HUES6 (cell line): ENCODE results near the gene LRRC14B.
"Not testable (repeated sequence)": the region's sequence is repeated elsewhere in the genome, so short reads cannot be mapped to it uniquely, and the experiment has no call there.

ENCODE experiments used
- H3K27ac ChIP-seq: 2 replicates; pipeline ENCODE4 v1.7.0; 2013; ENCODE audit warnings: low read depth, mild to moderate bottlenecking, low read length, inconsistent platforms
- H3K27me3 ChIP-seq: 2 replicates; pipeline ENCODE4 v1.6.1; 2013; ENCODE audit warnings: low read length; ENCODE audit not compliant: control insufficient read depth, insufficient read depth
- H3K36me3 ChIP-seq: 2 replicates; pipeline ENCODE4 v1.6.1; 2013; ENCODE audit warnings: low read length; ENCODE audit not compliant: control insufficient read depth, insufficient read depth
- H3K4me1 ChIP-seq: 2 replicates; pipeline ENCODE4 v1.6.1; 2013; ENCODE audit warnings: low read length; ENCODE audit not compliant: control insufficient read depth, insufficient read depth
- H3K4me3 ChIP-seq: 2 replicates; pipeline ENCODE4 v1.5.1; 2013; ENCODE audit warnings: low read depth, low read length
- H3K9ac ChIP-seq: one replicate; pipeline ENCODE4 v1.6.1; 2013; ENCODE audit warnings: mild to moderate bottlenecking, low read length
- H3K9me3 ChIP-seq: 2 replicates; pipeline ENCODE4 v1.6.1; 2013; ENCODE audit warnings: low read depth, low read length; ENCODE audit not compliant: control insufficient read depth, insufficient read depth

Gene LRRC14B

GRCh38 chr5:203246-203930, 12.1 kb downstream of the LRRC14B start:
- Histone ChIP-seq H3K4me3 (no peak overlapping the region), H3K36me3 (peaks cover 26% of the 10 kb centered on the region), H3K4me1 (peaks cover 14% of the 10 kb centered on the region), H3K9me3 (no peaks in the 10 kb centered on the region), H3K27me3 (no peaks in the 10 kb centered on the region), H3K27ac (no peak overlapping the region), H3K9ac (no peak overlapping the region)

GRCh38 chr5:204001-204400, 12.7 kb downstream of the LRRC14B start:
- Histone ChIP-seq H3K4me3 (no peak overlapping the region), H3K27ac (no peak overlapping the region), H3K9ac (no peak overlapping the region), H3K4me1 (peaks cover 14% of the 10 kb centered on the region), H3K36me3 (peaks cover 26% of the 10 kb centered on the region), H3K9me3 (no peaks in the 10 kb centered on the region), H3K27me3 (no peaks in the 10 kb centered on the region)

GRCh38 chr5:204462-204861, 13.2 kb downstream of the LRRC14B start:
- Histone ChIP-seq H3K9ac (no peak overlapping the region), H3K27ac (no peak overlapping the region), H3K4me1 (peaks cover 14% of the 10 kb centered on the region), H3K36me3 (peaks cover 26% of the 10 kb centered on the region), H3K27me3 (no peaks in the 10 kb centered on the region), H3K4me3 (no peak overlapping the region), H3K9me3 (no peaks in the 10 kb centered on the region)

GRCh38 chr5:204966-205670, 13.8 kb downstream of the LRRC14B start:
- Histone ChIP-seq H3K9ac (no peak overlapping the region), H3K4me1 (peaks cover 14% of the 10 kb centered on the region), H3K4me3 (no peak overlapping the region), H3K27ac (no peak overlapping the region), H3K36me3 (peaks cover 26% of the 10 kb centered on the region), H3K27me3 (no peaks in the 10 kb centered on the region), H3K9me3 (no peaks in the 10 kb centered on the region)

- Histone ChIP-seq H3K36me3 (peaks cover 26% of the 10 kb centered on the region), H3K4me3 (no peak overlapping the region), H3K27ac (no peak overlapping the region), H3K4me1 (peaks cover 14% of the 10 kb centered on the region), H3K27me3 (no peaks in the 10 kb centered on the region), H3K9ac (no peak overlapping the region), H3K9me3 (no peaks in the 10 kb centered on the region)
Measured at GRCh38 chr5:206406-206805, 15.1 kb downstream of the LRRC14B start.

- peaks cover 12% of the 10 kb centered on the region; the same call in 1 of the 2 replicates for H3K4me1 ChIP-seq
- H3K9ac ChIP-seq: no peak overlapping the region
- H3K36me3 ChIP-seq: peaks cover 26% of the 10 kb centered on the region
- H3K27ac ChIP-seq: no peak overlapping the region
- no peaks in the 10 kb centered on the region for H3K27me3 ChIP-seq
- no peak overlapping the region for H3K4me3 ChIP-seq
- H3K9me3 ChIP-seq: no peaks in the 10 kb centered on the region
Measured at GRCh38 chr5:206927-207536, 15.7 kb downstream of the LRRC14B start.

- H3K36me3 ChIP-seq: peaks cover 26% of the 10 kb centered on the region
- peaks cover 12% of the 10 kb centered on the region; the same call in 1 of the 2 replicates for H3K4me1 ChIP-seq
- H3K4me3 ChIP-seq: no peak overlapping the region
- no peak overlapping the region for H3K27ac ChIP-seq
- H3K27me3 ChIP-seq: no peaks in the 10 kb centered on the region
- no peaks in the 10 kb centered on the region for H3K9me3 ChIP-seq
- H3K9ac ChIP-seq: no peak overlapping the region
Measured at GRCh38 chr5:207599-207998, 16.3 kb downstream of the LRRC14B start.

GRCh38 chr5:208449-209114, 17.3 kb downstream of the LRRC14B start:
- Histone ChIP-seq H3K9ac (no peak overlapping the region), H3K27me3 (no peaks in the 10 kb centered on the region), H3K4me1 (peaks cover 12% of the 10 kb centered on the region; the same call in 1 of the 2 replicates), H3K36me3 (peaks cover 25% of the 10 kb centered on the region), H3K9me3 (no peaks in the 10 kb centered on the region), H3K27ac (no peak overlapping the region), H3K4me3 (no peak overlapping the region)

- Histone ChIP-seq H3K36me3 (peaks cover 13% of the 10 kb centered on the region), H3K27me3 (no peaks in the 10 kb centered on the region), H3K9me3 (no peaks in the 10 kb centered on the region), H3K4me3 (no peak overlapping the region), H3K9ac (no peak overlapping the region), H3K4me1 (peaks cover 3% of the 10 kb centered on the region; the same call in 1 of the 2 replicates), H3K27ac (no peak overlapping the region)
Measured at GRCh38 chr5:213803-214395, 22.6 kb downstream of the LRRC14B start.

- not testable (repeated sequence) for H3K4me3 ChIP-seq, H3K27ac ChIP-seq, H3K9ac ChIP-seq, H3K9me3 ChIP-seq, H3K27me3 ChIP-seq
- H3K36me3 ChIP-seq: peaks cover 13% of the 10 kb centered on the region
- H3K4me1 ChIP-seq: peaks cover 11% of the 10 kb centered on the region
Measured at GRCh38 chr5:215256-215655, 24.0 kb downstream of the LRRC14B start.
